GM12874 (cell line): ENCODE measurements around the gene C12orf50.

Experiments used
- TF ChIP-seq, protein P1 (sequence below): IDR thresholded peaks from 2 replicates; pipeline ENCODE4 v1.5.1; 2011; ENCODE audit warnings: low read depth, mild to moderate bottlenecking, control low read depth, low read length, moderate library complexity; ENCODE audit not compliant: insufficient read depth

C12orf50 gene

DNA sequence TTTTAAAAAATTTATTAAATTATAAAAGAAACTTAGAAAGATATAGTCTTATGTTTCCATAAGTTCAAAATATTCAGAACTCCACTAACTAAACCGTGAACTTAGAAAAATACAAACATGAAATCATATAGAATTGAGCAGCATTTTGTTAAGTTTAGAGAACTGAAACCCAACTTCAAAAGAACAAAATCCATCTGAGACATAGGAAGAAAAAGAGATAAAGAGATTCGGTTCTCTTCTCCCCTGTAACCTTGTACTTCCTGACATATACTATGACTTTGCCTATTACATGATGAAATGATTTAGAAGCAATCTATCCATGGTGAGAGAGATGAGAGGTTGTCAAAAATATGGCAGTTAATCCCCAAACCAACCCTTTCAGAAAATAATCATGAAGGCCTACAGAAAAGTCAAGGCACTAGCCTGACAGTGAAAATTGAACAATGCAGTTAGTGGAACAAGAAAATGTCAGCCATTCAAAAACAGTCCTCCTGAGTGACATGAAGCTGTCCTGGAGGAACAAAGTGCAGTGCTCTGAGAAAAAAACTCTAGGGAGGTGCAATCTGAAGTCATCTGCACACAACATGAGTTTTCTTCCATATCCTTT, 44.0 kb downstream of the C12orf50 start:
- TF ChIP-seq, protein P1, sequence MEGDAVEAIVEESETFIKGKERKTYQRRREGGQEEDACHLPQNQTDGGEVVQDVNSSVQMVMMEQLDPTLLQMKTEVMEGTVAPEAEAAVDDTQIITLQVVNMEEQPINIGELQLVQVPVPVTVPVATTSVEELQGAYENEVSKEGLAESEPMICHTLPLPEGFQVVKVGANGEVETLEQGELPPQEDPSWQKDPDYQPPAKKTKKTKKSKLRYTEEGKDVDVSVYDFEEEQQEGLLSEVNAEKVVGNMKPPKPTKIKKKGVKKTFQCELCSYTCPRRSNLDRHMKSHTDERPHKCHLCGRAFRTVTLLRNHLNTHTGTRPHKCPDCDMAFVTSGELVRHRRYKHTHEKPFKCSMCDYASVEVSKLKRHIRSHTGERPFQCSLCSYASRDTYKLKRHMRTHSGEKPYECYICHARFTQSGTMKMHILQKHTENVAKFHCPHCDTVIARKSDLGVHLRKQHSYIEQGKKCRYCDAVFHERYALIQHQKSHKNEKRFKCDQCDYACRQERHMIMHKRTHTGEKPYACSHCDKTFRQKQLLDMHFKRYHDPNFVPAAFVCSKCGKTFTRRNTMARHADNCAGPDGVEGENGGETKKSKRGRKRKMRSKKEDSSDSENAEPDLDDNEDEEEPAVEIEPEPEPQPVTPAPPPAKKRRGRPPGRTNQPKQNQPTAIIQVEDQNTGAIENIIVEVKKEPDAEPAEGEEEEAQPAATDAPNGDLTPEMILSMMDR = no peak

DNA sequence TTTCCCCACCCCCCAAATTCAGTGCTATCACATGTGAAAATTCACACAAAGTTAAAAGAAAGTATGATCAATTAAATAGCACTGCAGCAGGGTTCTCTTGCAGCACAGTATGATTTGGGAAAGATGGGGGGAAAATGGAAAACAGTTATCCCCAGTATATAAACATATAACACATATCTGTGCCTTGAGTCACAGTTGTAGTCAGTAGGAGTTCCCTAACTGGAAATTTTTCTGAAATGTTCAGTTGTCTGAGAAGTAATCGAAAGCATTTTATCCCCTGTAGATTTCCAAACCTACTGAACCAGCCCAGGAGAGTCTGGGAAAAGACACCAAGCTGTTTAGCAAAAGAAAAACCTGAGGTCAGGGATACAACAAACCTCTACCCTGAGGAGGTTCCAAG, 47.0 kb downstream of the C12orf50 start:
- TF ChIP-seq, protein P1 = no peak

DNA sequence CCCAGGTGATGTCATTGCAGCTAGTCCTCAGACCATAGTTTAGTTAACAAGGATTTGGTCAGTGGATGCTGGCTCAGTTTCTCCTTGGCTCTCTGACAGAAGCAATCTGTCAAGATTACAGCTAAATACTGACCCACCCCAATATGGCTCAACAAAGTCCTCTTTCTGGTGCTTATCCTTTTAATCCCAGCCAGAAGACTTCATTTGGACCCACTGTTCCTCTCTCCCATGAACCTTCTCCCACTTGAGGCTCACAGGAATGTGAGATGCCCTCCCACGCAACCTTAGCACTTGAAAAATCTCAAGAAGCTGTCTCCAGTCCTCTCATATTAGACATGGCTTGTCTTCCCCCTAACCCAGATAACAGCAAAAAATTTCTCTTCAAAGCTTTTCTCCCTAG, 47.7 kb downstream of the C12orf50 start:
- TF ChIP-seq, protein P1 = no peak

DNA sequence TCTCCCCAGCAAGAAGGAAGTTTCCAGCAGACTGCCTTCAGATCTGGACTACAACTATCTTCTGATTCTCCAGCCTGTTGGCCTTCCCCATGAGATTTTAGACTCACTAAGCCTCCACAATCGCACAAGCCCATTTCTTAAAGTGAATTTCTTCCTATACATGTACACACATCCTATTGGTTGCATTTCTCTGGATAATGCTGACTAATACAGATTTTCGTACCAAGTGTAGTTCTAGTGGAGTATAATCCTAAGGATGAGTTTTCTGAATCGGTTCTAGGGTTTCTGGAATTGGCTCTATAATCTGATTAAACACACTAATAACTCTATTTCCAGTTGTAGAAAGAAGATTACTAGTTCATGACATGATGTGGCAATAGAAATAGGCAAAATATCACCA, 53.3 kb downstream of the C12orf50 start:
- TF ChIP-seq, protein P1 = no peak

DNA sequence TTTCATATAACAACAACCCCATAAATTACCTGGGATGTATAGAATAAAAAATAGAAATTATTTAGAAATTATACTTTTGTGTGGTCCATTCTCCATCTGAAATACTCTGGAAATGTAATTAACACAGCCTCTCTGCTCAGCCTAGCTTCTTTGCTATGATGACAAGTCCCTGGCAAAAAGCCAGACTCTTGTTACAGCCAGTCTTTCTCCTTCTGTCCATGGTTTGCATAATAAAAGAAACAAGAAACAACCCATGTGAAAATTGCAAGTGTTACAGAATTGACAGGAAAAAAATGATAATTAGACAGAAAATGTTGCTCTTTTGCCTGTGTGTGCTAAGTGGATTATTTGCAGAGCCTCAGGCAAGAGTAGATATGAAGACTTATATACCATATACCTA, 61.3 kb downstream of the C12orf50 start:
- TF ChIP-seq, protein P1 = no peak

DNA sequence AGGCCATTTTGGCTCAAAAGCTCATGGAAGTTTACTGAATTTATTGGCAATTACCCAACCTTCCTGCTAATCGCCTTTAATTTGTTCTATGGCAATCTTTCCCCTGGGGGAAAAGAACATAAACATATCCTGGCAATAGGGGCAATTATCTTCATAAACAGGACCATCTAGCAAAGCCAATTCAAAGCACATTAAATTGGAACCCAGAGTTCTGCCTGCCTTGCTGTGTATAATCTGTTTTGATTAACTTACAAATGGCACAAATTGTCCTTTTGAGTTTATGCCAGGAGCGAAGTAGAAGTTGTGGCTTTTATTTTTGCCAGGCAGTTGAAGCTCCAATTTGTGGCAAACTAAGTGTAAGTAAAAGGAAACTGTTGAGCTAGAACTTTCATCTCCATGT, 68.6 kb downstream of the C12orf50 start:
- TF ChIP-seq, protein P1 = no peak

DNA sequence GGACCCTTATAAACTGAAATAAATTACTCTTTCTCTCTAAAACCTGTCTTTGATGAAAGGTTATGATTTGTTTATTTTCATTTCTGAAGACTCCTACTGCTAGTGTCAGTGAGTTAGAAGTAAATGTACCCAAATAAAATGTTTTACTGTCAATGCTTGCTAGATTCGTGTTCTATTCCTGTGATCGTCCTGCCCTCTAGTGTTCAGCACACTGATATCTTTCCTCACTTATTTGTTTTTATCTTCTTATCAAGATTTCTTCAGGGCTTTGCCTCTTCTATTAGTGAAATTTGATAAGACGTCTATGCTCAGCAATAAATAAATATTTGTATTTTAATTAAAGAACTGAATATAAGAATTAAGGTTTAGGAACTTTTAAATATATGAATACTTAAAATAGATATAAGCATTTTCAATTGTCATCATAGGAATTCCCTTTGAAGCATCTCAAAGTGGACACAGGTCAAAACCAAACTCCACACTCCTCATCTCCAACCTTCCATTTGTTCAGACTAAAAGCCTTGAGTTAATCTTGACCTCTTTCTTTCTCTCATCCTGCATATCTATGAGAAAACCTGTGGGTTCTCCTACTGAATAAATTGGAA, 75.8 kb downstream of the C12orf50 start:
- TF ChIP-seq, protein P1 = no peak
